DOHH2 (cell line): ENCODE results near the gene UVRAG.

Experiments
- CTCF ChIP-seq: fragments of 200-600 bp; sonication (generic); IDR thresholded peaks from one replicate; pipeline ENCODE4 v1.5.1; 2014; ENCODE audit warnings: antibody characterized with exemption, mild to moderate bottlenecking, low read depth, low read length; ENCODE audit not compliant: poor library complexity, severe bottlenecking
- EZH2phosphoT487 ChIP-seq: fragments of 200-600 bp; sonication (generic); IDR thresholded peaks from 2 replicates; pipeline ENCODE4 v1.6.1; 2017; ENCODE audit warnings: borderline replicate concordance, mild to moderate bottlenecking, antibody characterized with exemption, low read length, moderate library complexity, mixed read lengths

GRCh38 chr11:76115555-76115954 is 300.5 kb downstream of the UVRAG start:
- TF ChIP-seq CTCF (no peak), EZH2phosphoT487 (no peak)
